Thyroid gland (tissue), 4 donors: Measurements from ENCODE around the gene GFRA4.

ENCODE experiments used
- POLR2A ChIP-seq, 2 donors: fragments of 450-650 bp; IDR thresholded peaks; one replicate each; pipeline ENCODE4 v1.6.1; 2017; ENCODE audit warnings: antibody characterized with exemption in 2 of 2, mild to moderate bottlenecking in 2 of 2, moderate library complexity in 1 of 2
- TF ChIP-seq, protein P1 (sequence below), 6 experiments: fragments of 200-600 bp in 3 of 6; fragments of 450-650 bp in 3 of 6; sonication (generic) in 3 of 6; IDR thresholded peaks; one replicate each; pipeline ENCODE4 v1.5.1; 2016 to 2019; ENCODE audit warnings: antibody characterized with exemption in 6 of 6, mild to moderate bottlenecking in 2 of 6, inconsistent platforms in 1 of 6, moderate library complexity in 1 of 6

DNA sequence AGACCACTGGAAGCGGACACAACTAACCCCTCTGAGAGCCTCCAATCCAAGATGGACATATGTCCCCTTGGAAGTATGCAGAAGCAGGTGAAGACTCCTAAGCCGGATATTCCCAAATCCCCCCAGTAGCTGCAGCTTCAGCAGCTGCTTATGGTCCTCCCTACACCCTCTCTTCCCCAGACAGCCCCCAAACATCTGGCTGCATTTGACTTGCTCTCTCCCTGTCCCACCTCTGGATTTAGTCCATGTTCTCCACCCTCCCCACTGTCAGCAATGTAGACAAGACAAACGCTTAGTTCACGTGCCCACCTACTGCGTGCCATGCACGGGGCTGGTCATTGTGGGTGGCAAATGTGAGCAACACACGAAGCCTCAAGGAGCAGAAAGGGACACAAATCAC, 23.2 kb upstream of the GFRA4 start:
- TF ChIP-seq, protein P1, sequence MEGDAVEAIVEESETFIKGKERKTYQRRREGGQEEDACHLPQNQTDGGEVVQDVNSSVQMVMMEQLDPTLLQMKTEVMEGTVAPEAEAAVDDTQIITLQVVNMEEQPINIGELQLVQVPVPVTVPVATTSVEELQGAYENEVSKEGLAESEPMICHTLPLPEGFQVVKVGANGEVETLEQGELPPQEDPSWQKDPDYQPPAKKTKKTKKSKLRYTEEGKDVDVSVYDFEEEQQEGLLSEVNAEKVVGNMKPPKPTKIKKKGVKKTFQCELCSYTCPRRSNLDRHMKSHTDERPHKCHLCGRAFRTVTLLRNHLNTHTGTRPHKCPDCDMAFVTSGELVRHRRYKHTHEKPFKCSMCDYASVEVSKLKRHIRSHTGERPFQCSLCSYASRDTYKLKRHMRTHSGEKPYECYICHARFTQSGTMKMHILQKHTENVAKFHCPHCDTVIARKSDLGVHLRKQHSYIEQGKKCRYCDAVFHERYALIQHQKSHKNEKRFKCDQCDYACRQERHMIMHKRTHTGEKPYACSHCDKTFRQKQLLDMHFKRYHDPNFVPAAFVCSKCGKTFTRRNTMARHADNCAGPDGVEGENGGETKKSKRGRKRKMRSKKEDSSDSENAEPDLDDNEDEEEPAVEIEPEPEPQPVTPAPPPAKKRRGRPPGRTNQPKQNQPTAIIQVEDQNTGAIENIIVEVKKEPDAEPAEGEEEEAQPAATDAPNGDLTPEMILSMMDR (IDR thresholded peaks at IDR 0.05): no peak
- TF ChIP-seq POLR2A (IDR thresholded peaks at IDR 0.05): no peak
